A673 (cell line): ENCODE data around the gene VEGFC.

Source experiments
- CTCF ChIP-seq: fragments of 300-800, 200-600 bp; sonication (generic); conservative IDR thresholded peaks from 2 replicates; pipeline ENCODE4 v1.5.1; 2017; ENCODE audit warnings: low read depth, mild to moderate bottlenecking, antibody characterized with exemption, low read length, moderate library complexity, mixed read lengths
- EZH2 ChIP-seq: fragments of 200-600 bp; sonication (generic); IDR thresholded peaks from 2 replicates; pipeline ENCODE4 v1.6.1; 2017; ENCODE audit warnings: borderline replicate concordance, low read depth, mild to moderate bottlenecking, mixed read lengths, antibody characterized with exemption, low read length; ENCODE audit not compliant: poor library complexity, severe bottlenecking

- TF ChIP-seq CTCF (no peak), EZH2 (no peak)
Measured at GRCh38 chr4:176675810-176676209, 116.9 kb downstream of the VEGFC start.
